ENCODE data around the gene DBI.
A peak's percentile ranks its signal among the peaks of the same experiment; 100 is the strongest.
"Not testable (repeated sequence)": the region's sequence is repeated elsewhere in the genome, so short reads cannot be mapped to it uniquely, and the experiment has no call there.

DBI gene

GRCh38 chr2:119366161-119366648 lies 572 bp upstream of the DBI start:
- peak; percentile 43 for DNase-seq

DNA sequence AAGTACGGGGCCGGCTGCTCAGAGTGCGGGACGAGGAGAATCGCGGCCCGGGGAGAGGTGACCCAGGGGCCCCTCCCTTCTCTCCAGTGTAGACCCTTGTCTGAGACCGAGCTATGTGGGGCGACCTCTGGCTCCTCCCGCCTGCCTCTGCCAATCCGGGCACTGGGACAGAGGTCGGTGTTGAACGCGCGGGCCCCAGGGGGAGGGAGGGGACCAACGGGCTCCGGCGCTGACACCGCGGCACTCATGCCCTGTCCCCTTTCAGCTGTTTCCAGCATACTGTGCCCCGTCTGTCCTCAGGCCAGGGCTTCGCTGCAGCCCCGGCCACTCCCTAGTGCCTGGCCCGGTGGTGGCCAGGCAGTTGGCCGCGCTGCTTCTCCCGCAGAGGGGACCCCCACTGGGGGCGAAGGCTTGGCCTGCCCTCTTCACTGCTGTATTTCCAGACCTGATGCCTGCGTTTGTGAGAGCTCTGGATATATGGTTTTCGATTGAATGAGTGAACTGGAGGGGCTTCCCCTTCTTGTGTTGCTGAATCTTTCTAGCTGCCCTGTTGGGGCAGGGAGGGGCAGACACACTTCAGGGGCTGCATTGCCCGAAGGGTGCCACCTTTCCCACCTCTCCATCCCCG lies 809 bp downstream of the DBI start:
- DNase-seq, result no peak

DNA sequence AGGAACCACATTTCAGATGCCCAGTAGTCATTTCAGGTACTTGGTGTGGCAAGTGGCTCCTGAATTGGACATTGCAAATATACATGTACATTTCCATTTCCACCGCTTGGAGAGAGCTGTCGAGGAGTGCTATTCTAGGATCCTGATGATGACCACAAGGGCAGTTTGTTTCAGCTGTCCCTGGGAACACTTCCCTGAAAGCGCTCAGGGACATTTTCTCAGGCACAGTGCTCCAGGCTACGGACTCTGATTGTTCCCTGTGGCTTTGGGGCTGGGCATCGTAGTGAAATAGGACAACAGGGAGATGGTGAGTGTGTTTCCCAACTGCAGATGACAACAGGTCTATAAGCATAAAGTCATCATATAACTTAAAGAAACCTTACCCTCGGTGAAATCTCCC lies 3.1 kb downstream of the DBI start:
- DNase-seq, result no peak

DNA sequence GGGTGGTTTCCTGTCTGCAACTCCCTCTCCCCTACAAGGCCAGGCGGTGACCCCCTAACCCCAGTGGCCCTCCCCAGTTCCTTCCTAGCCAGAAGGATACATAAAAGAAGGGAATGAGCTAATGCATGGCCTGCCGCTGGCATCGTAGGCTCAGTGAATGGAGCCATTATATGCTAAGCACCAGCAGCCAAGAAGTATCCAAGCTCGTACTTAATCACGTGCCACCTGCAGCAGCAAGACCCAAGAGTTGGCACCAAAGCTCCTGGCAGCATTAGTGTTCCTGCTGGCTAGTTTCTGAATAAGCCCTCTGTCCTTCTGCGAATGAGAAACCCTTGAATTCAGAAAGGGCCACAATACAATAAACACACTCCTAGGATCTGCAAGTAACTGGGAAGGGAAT lies 4.3 kb downstream of the DBI start:
- no peak for DNase-seq

GRCh38 chr2:119372778-119373568 lies 6.2 kb downstream of the DBI start:
- no peak for DNase-seq

GRCh38 chr2:119373907-119374745 lies 7.3 kb downstream of the DBI start:
- not testable (repeated sequence) for DNase-seq

- DNase-seq, result not testable (repeated sequence)
Measured at GRCh38 chr2:119376406-119376805, 9.6 kb downstream of the DBI start.

DNA sequence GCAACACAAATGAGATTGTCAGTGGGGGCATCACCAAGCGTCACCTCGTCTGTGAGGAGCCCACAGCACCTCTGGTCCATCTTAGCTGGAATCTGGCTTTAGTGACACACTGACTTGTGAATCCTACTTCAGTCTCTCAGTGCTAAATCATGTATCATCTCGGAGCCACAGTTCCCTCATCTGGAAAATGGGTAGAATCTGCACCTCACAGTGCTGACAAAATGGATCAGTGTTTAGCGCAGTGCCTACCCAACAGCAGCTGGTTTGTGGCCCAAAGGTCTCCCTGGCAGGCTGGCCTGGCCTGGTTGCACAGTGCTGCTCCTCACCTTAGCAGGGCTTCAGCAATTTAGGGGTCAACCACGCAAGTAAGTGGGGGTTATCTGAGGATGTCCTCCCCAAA lies 10.0 kb downstream of the DBI start:
- DNase-seq, result no peak

DNA sequence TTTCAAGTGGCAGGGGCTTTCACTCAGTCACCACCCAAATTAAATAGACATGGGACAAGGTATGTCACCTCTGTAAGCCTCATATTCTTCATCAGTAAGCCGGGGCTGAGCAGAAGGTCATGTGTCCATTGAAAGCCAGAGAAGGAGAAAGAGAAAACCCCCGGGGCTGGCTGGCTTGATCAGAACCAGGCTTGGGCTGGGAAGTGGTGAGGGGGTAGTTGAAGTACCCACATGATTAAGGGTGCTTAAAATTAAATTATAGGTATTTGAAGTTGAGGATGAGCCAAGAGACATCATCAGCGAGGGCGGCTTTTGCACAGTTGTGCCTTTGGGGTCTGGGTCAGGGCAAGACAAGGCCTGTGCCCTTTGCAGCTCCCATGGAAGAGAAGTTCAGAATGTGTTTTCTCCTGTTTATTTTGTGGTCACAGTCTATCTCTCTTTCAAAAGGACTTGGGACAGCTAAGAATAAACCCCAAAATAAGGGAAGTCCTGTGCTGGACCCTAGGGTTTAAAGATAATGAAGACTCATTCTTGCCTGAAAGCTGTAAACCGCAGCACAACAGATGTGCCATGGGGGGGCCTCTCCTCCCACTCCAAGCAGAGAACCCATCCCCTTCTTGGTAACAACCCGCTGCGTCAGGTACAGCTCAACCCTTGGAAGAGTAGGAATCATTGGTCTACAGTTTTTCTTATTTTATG lies 10.7 kb downstream of the DBI start:
- DNase-seq, result no peak

DNA sequence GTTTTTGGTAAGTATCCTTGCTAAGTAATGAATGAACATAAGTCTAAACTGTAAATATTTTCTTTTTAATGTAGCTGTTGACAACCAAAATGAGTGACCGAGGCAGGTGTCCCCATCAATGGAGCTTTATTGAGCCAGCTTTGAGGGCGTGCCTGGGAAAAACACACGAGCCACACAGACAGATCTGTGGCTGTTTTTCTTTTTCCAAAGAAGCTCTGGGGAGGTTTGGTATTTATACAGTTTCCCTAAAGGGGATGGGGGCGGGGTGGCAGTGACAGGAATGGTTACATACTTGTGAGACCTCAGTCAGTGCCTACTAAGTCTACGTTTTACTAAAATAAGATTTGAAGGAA lies 11.2 kb downstream of the DBI start:
- no peak for DNase-seq

DNA sequence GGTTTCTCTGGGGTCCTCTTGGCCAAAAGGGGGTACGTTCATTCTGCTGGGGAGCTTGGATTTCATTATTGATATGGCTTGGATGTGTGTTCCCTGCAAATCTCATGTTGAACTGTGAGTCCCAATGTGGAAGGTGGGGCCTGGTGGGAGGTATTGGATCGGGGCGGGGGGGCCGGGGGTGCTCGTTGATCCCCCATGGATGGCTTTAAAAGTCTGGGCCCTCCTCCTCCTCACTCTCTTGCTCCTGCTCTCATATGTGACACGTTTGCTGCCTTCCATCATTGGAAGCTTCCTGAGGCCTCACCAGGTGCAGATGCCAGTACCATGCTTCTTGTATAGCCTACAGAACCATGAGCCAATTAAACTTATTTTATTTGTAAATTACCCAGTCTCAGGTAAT lies 11.8 kb downstream of the DBI start:
- DNase-seq, result no peak

- no peak for DNase-seq
Measured at GRCh38 chr2:119383410-119384140, 16.8 kb downstream of the DBI start.

- DNase-seq, result no peak
Measured at GRCh38 chr2:119384971-119385370, 18.2 kb downstream of the DBI start.

DNA sequence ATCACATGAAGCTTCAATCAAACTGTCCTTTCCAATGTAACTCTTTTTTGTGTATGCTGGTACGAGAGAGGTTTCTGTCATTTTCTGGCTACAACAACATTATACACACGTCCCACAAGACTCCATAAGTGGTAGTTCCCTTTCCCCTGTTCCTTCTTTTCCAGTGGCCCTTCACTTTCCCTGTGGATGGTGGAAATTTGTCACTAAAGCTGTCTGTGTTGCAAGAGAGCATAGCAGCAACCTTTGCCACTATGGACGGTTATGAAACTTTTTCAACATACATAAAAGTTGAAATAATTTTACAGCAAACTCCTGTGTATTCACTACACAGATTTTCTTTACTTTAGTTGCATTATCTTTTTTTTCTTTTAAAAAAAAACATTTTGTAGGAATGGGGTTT lies 18.7 kb downstream of the DBI start:
- DNase-seq, result no peak

- peak; percentile 98 for DNase-seq
Measured at GRCh38 chr2:119387381-119388129, 20.8 kb downstream of the DBI start.

DNA sequence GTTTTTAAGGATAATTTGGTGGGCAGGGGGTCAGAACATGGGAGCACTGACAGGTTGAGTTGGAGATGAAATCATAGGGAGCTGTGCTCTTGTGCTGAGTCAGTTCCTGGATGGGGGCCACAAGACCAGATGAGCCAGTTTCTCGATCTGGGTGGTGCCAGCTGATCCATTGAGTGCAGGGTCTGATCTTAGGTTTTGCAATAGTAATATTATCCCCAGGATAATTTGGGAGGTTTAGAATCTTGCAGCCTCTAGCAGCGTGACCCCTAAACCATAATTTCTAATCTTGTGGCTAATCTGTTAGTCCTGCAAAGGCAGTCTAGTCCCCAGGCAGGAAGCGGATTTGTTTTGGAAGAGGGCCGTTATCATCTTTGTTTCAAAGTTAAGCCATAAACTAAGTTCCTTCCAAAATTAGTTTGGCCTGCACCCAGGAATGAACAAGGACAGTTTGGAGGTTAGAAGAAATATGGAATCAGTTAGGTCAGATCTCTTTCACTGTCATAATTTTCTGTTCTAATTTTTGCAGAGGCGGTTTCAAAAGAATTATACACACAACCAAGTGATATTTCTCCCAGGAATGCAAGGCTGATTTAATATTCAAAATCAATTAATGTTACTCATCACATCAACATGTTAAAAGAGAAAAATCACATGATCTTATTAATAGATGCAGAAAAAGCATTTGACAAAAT lies 23.0 kb downstream of the DBI start:
- DNase-seq, result peak; percentile 24

GRCh38 chr2:119393971-119394748 lies 27.4 kb downstream of the DBI start:
- DNase-seq, result no peak

GRCh38 chr2:119397196-119397595 lies 30.4 kb downstream of the DBI start:
- DNase-seq, result no peak

GRCh38 chr2:119402106-119402505 lies 35.3 kb downstream of the DBI start:
- DNase-seq, result no peak

Measured in kidney glomerular epithelial cell (primary cell).